Occipital lobe (tissue), 2 donors: Measurements from ENCODE around the gene ZNF664. TPM values are rescaled to one million over a fixed set of nuclear protein-coding genes. Genes with fewer than 3 reads are reported as not detected.

Experiments
- DNase-seq: peaks from one replicate; lab custom pipeline; 2025; lab: John Stamatoyannopoulos, UW
- total RNA-seq: library from RNA; depleted of rRNA; stranded (reverse); fragments of >200 nt; gene quantifications from one replicate; pipeline ENCODE4 v1.2.3, GENCODE V29; 2014

ZNF664 gene
- total RNA-seq: 67.5 TPM

DNA sequence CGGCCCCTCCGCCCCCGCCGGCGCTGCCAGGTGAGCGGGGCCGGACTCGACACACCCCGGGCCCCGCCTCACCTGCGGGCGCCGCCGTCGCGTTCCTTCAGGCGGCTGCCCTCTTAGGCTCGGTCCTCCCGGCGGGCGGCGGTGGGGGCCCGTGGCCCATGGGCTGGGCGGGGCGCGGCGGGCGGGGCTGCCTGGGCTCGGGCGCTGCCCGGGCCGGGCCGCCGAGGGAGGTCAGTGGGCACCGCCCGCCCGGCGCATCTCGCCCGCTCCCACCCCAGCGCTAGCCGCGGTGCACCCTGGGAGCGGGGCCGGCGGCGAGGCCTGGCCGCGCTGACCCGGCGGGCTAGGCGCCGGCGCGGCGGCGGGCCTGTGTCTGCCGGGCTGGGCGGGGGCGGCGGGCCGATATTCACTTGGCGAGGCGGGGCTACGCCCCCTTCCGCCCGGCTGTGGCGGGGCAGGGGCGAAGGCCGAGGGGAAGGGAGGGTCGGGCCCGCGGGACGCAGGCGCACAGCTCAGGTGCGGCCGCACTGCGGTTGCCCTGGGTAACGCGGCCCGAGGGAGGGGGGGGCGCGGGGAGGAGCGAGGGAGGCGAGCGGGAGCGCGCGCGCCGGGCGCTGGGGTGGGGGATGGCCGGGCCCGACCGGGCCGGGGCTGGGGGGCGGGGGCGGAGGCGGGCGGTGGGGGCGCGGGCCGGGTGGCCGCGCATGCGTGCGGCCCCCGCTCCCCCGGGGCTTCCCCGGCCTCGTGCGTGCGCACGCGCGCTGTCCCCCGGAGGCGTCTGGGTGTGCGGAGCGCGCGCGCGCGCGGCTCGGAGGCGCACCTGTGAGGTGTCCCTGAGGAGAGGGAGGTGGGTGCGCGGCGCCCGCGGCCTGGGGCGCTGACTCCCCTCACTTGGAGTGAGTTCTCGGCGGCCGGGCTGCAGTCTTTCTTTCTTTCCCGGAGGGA, at the start of gene ZNF664, which contains the start of gene CCDC92:
TSS of gene ZNF664 (plus strand) at position 759 of the 945 bp plus-strand sequence. CDS start 38,930 bp downstream, outside the sequence.
TSS of gene CCDC92 (minus strand) at position 375 of the 945 bp plus-strand sequence. CDS start 28,526 bp downstream, outside the sequence.
- peak; percentile 82 for DNase-seq

DNA sequence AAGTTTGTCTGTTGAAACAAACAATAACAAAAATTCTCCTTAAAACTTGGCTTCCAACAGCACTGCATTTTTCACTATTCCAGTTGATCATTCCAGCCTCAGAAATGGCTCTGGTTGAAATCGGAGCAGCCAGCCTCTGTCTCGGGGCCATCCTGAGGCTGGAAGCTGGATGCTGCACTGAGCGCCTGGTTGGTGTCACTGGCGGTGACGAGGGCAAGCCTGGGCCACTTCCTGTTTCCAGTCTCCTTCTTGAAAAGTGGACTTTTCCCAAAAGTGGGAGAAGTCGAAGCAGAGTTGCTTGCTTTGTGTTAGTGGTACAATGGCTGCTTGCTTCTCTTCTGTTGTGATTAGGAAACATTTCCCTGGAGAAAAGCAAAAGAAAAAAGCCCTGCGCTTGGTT, 49.1 kb upstream of the ZNF664 start:
- no peak for DNase-seq

DNA sequence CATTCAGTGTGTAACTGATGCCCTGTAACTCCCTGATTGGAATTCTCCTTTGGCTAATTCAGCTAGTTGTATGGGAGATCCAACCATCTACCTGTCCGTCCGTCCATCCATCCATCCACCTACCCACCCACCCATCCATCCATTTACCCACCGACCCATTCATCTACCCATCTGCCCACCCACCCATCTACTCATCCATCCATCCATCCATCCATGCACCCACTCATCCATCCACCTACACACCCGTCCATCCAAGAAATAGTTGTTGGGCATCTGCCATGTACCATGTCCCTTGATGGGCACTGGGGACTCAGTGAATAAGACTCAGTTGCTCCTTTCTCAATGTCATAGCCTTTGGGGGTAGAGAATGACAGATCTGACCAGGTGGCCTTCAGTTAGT, 48.5 kb upstream of the ZNF664 start:
- DNase-seq: no peak

DNA sequence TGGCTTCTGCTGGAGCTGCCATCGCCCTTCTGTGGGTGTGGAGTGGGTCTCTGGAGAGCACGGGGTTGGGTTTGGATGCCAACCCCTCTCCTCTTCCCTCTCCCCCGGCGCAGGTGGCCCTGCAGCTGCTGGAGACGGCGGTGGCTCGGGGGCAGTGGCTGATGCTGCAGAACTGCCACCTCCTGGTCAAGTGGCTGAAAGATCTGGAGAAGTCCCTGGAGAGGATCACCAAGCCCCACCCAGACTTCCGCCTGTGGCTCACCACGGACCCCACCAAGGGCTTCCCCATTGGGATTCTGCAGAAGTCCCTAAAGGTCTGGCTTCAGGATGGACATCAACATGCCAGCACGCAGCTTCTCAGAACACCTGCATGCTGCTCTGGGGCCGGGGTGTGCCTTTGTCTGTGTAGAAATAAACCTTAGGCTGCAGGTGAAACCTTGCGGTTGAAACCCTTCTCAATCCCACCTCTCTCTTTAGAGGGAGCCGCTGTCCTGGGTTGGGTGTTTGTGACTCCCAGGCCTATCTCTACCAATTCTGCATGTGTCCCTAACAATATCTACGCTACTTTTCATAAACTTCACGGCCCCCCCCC, 44.6 kb upstream of the ZNF664 start:
- DNase-seq: no peak

DNA sequence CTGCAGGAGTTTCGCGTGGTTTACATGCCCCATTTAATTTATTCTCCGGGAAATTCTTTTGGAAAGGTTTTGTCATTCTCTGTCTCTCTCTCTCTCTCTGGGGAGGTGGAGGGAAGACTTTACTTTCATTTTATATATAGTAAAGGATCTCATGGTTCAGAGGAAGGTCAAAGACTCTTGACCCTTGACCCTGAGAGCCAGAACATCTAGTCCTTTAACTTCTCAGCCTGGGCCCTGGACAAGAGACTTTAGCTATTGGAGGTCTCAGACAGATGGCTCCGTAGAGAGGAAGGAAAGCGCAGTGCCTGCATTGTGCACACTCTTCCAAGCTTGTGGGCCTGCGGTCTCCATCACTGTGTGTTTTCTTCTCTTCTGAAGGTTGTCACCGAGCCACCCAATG, 44.1 kb upstream of the ZNF664 start:
- no peak for DNase-seq

DNA sequence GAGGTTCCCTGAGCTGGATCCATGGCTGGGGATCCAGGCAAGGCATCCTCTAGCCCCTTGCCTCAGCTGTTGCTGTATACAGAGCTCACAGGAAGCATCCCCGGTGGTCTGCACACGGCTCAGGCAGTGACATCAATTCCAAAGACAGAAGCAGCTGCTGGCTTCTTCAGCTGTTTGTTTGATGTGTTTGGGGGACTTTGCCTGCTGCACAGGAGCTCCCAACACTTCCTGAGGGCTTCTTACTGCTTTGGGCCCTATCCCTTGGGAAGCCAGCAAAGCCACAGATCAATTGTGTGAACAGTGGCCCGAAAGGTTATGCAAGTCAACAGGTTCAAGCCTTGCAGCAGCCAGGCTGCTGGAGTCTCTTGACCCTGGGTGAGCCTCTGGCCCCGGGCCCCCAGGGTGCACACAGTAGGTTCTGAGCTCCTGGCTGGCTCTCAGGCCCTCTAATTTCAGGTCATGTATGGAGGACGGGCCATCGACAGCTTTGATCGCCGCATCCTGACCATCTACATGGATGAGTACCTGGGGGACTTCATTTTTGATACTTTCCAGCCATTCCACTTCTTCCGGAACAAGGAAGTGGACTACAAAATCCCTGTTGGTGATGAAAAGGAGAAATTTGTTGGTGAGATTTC, 43.0 kb upstream of the ZNF664 start:
- DNase-seq: no peak

DNA sequence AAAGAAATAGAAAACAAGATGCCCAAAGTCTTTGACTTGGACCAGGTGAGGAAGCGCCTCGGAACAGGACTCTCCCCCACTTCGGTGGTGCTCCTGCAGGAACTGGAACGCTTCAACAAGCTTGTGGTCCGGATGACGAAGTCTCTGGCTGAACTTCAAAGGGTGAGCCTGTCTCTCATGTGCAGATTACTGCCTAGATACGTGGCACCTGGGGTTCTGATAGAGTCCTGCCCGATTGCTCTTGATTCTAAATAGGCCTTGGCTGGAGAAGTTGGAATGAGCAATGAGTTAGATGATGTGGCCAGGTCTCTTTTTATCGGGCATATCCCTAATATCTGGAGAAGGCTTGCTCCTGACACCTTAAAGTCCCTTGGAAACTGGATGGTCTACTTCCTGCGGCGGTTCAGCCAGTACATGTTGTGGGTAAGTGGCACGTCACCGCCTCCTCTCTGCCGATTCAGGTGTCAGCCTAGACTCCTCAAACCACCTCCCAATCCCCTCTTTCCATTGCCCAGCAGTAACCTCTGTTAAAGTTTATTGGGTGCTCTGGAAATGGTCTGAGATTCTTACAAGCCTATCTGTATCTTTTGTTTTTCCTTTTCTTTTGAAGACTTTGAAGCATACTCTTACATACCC, 41.2 kb upstream of the ZNF664 start:
- no peak for DNase-seq

DNA sequence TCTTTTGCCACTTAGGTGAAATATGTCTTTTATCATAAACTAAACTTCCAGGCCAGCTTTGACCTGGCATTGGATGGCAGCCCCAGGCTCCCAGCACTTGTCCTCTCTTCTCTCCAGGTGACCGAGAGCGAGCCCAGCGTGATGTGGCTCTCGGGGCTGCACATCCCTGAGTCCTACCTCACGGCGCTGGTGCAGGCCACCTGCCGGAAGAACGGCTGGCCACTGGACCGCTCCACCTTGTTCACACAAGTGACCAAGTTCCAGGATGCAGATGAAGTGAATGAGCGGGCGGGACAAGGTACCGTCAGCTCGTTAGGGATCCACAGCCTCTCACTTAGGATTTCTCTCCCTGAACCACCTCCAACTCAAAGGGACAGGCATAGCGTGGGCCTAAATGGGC, 39.8 kb upstream of the ZNF664 start:
- DNase-seq: no peak

DNA sequence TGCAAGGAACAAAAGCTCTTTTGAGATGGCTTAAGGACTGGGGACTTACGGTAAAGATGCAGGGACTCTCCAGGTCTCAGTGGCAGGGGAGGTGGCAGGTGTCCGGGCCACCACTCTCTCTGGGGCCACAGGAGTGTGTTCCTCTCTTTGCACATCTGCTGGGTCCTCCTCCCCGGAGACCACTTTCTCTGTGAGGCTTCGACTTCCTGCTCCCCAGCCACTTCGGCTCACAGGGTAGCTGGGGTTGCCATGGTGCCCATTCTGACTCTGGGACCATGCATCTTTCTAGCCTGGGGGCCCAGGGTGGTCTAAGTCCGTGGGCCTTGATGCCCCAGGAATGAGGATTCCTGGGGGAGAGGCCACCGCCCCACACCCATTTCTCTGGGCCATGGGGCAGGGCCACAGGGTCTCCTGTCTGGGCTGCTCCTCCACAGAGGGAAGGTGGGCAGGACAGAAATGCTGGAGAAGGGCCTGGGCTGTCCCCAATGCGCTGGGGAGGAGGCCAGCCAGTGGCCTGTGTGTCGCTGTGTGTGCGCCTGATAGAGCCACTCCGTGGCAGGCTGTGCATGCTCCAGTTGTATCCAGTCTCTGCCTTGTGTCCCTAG, 38.9 kb upstream of the ZNF664 start:
- no peak for DNase-seq

DNA sequence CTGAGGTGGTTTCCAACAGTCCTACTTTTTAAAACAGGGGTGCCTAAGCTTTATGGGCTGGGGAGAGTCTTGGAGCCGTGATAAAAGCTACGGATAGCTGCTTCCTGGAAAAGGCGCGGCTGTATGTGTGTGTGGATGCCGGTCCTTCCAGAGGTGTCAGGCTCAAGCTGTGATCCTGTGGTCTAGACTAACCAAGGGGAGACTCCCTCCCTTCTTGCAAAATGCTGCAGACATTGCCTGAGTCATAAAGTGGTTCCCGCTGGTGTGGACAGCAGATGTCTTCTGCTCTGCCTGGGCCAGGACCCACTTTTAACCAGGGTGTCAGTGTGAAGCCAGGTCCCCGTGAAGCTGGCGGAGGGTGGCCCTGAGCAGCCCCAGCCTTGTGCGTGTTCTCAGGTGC, 38.2 kb upstream of the ZNF664 start:
- DNase-seq: no peak

DNA sequence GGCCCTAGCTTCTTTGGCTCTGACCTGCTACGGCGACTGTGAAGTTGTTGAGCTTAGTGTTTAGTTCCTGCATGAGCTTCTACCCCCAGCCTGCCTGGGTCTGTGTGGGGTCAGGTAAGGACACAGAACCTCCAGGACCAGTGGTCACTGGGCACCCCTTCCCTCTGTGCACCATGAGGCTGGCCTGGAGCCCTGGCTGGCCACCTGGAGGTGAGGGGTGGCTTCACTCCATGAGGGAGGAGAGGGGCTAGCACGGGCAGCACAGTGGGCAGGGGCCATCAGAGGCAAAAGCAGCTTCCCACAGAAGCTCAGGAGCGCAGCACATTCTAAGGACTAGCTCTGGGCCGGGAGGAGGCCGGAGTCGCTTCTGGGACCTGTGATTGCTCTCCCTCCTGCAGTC, 37.1 kb upstream of the ZNF664 start:
- no peak for DNase-seq

DNA sequence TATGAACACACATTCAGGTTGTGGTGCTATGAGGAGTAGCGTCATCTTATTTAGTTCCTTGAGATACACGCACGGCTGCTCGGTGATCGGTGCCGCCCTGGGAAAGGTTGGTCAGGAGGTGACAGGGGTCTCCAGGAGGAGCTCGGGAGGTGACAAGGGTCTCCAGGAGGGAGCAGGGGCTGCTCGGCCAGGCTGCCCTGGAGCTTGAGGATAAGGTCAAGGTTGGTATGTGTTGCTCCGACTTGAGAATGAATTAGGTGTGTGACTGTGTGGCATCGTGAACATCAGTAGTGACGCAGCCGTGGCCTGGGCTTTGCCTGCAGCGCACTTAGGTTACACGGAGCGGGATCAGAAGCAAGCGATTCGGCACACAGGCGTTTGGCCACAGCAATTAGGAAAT, 36.5 kb upstream of the ZNF664 start:
- no peak for DNase-seq

DNA sequence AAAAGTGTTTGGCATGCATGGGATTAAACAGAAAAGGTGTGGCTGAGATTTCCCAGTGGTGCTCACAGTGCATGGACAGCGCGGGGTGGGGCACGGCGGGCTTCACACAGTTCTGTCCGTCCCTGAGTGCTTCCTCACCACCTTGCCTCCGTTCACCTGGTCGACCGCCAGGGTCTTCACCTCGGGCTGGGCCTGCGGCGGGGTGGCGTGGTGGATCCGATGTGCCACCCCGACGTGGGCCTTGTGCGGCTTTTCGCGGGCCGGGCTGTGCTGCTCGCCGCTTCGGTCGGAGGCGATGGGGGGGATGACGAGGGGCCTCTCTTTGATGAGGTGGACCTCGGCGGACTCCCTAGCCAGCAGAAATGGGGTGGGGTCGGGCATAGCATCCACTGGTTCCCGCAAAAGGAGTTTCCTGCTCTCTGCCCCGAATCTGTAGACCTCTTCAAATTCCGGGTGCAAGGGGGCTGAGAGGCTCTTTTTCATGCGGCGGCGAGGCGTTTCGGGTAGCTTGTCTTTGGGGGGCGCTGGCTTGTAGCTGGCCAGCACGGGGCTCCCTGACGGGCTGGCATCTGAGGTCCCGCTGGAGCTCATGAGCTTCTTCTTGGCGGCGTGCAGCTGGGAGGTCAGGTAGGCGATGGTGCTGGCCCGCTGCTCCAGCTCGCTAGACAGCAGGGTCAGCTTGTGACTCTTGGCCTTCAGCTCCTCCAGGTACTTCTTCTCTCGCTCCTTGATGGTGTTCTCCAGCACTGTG, 35.9 kb upstream of the ZNF664 start:
- no peak for DNase-seq

DNA sequence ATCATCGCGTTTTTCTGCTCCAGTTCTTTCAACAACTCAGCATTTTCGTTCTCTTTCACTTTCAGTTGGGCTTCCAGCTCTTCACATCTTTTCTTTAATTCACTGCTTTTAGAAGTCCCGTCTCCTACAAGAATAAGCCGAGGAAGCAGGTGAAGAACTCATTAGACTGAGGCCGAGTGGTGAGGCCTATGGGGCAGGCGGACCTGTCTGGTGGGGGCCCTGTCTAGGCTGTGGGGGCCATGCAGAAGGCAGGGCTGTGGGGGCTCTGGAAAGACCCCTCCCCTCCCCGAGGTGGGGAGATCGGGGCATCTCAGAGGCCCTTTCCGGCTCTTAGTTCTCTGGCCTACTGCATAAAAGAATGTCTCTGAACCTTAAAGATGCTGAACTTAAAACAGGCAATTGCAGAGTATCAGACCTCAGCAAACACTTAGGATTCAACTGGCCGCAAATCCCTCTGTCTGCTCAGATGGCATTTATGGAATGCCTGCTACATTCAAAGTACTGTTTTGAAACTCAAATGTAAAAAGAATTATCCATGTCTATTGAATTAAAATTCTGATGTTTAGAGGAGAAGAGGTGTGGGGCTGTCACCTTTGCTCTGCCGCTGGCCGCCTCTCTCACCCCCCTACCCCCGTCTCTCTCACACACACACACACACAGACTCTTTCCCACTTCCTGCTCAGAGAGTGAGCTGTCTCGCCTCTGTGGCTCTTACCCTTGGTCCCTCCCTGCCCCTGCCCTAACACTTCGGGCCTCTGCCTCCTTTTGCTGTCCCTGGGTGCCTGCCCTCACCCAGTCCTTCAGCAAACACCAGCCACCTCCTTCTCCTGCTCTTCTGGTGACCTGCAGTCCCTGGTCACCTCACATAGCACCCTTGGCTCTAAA, 35.1 kb upstream of the ZNF664 start:
- DNase-seq: no peak

DNA sequence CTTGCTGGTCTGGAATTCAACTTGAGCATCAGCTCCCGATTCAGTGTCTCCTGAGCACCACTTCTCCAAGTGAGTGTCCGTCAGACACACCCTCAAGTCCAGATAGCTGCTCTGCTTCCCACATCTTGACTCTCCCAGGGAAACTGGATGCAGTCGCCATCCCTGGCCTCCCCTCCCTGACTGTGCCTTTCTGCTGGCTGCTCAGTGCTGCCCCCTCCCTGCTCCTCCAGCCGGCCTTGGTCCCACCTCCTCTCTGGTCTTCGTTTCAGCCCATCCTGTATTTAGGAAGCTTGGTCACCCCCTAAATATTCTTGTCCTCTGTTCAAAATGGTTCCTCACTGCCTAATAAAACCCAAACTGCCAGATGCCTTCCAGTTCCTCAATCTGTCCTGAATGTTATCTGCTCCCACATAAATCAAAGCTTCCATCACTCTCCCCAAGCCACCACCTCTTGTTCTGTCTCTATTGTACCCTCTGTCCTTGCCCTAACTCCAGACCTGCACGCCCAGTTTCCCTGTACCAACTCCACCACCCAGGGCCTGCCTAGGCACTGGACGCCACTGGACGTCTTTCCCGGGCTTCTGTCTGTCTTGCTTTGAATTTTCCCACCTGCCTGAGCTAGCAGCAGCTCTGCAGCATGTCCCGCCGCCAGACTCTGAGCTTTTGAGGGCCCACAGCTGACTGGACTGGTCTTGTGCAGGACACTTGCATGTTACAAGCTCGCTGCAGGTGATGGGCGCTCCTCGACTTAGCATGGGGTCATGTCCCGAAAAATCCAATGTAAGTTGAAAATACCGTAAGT, 34.1 kb upstream of the ZNF664 start:
- DNase-seq: no peak

DNA sequence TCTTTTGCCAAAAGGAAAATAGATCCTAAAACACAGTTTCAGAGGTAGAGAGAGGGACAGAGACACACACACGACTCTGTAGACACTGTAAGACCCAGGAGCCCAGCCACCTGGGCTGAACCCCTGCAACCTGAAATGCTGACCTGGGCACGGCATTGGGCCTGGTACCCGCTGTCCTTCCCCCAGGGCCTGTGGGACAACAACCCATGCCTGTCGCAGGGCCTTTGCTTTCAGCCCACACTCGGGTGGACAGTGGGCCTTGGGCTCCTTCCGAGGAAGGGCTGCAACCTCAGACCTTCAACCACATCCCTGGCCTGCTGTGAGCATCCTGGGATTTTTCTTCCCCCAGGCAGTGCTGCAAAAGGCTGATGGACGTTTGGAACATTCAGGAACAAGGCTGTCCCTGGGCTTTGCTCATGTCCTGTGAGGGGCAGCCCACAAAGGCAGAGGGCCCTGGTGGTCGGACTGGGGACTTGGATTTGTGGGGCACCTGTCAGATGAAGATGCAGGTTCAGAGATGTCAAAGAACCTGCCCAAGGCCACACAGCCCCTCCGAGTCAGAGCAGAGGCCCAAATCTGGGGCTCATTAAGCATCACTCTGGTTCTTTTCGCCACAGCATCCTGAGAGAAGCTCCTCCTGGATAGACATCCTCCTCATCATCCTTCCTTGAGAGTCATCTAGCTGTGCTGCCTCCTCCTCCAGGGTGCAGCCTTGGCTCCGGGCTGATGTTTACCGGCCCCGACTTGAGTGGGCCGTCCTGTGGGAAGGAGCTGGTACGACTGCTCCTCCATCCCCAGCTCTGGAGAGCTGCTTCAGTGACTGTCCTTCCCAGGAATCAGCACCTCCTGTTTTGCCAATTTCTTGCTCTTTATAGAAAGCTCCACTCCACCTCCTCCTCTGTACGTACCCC, 33.0 kb upstream of the ZNF664 start:
- DNase-seq: peak; percentile 56

DNA sequence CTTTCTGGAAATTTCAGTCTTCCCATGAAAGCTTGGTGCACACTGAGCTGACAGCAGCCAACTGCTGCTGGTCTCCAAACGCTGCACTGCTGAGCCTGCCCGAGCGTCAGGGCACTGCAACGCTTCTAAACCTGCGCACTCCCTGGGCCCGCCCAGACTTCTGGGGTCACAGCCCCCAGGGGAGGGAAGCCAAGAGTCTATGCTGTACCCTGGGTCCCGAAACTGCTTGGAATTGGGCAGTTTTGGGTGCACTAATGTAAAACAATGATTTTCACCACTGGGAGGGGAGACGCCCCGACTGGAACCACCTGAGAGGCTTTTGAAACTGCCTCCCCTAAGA, 32.4 kb upstream of the ZNF664 start:
- DNase-seq: no peak

DNA sequence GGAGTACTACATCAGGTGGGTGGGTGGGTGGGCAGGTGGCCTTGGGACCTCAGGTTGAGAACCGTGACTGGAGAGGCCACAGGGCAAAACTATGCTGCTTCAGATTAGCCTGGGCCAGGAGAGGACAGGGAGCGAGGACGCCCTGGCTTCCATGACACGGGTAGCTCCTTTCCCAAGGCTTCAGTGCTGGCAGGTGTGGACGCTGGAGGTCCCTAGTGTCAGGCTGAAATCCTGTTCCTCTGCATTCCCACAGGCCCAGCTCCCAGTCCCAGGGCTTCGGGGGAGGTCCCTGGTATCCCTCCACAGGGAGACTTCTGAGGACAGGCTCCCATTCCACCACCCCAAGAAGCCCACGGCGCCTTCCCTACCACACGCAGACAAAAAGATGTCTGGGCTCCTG, 32.0 kb upstream of the ZNF664 start:
- no peak for DNase-seq
